DMS53 treated with DMSO at 0.1 percent for 48 hours (cell line): ENCODE measurements around the gene SFTA2.
"Not testable (repeated sequence)": the region's sequence is repeated elsewhere in the genome, so short reads cannot be mapped to it uniquely, and the experiment has no call there.

Experiments used
- DNase-seq: peaks from one replicate; lab custom pipeline; 2025; ENCODE audit not compliant: unreplicated experiment; lab: John Stamatoyannopoulos, UW

The SFTA2 gene

GRCh38 chr6:30944051-30944450, 12.1 kb upstream of the SFTA2 start:
- no peak for DNase-seq

- no peak for DNase-seq
These were observed 10.5 kb upstream of the SFTA2 start for GRCh38 chr6:30942338-30943060.

GRCh38 chr6:30940361-30940986, 8.5 kb upstream of the SFTA2 start, which contains the start of gene MUCL3:
Gene MUCL3, plus strand, starts transcription at chr6:30940973. Its CDS starts 27 bp downstream, at chr6:30941000.
- no peak for DNase-seq

- no peak for DNase-seq
These were observed 7.5 kb upstream of the SFTA2 start for GRCh38 chr6:30939473-30939872.

GRCh38 chr6:30938730-30939129, 6.8 kb upstream of the SFTA2 start:
- no peak for DNase-seq

GRCh38 chr6:30937265-30937664, 5.3 kb upstream of the SFTA2 start:
- no peak for DNase-seq

GRCh38 chr6:30935018-30935417, 3.0 kb upstream of the SFTA2 start:
- no peak for DNase-seq

- no peak for DNase-seq
These were observed 845 bp upstream of the SFTA2 start for GRCh38 chr6:30932665-30933365.

- no peak for DNase-seq
These were observed 698 bp downstream of the SFTA2 start for GRCh38 chr6:30931272-30931671.

GRCh38 chr6:30930506-30930905, 1.5 kb downstream of the SFTA2 start:
- no peak for DNase-seq

- DNase-seq: no peak
These were observed 3.3 kb downstream of the SFTA2 start for GRCh38 chr6:30928677-30929076.

- not testable (repeated sequence) for DNase-seq
These were observed 4.9 kb downstream of the SFTA2 start for GRCh38 chr6:30927080-30927479.

- DNase-seq: no peak
These were observed 5.3 kb downstream of the SFTA2 start for GRCh38 chr6:30926644-30927043.

GRCh38 chr6:30924040-30924627, 7.8 kb downstream of the SFTA2 start:
- not testable (repeated sequence) for DNase-seq

GRCh38 chr6:30922447-30922852, 9.5 kb downstream of the SFTA2 start:
- no peak for DNase-seq

- DNase-seq: no peak
These were observed 13.3 kb downstream of the SFTA2 start for GRCh38 chr6:30918670-30919069.

GRCh38 chr6:30917487-30917886, 14.5 kb downstream of the SFTA2 start:
- DNase-seq: no peak

- no peak for DNase-seq
These were observed 14.9 kb downstream of the SFTA2 start for GRCh38 chr6:30917041-30917440.

GRCh38 chr6:30915591-30915946, 16.4 kb downstream of the SFTA2 start:
- DNase-seq: peak; percentile 63

- DNase-seq: no peak
These were observed 16.9 kb downstream of the SFTA2 start for GRCh38 chr6:30914854-30915590.
